ENCODE data around the gene TTC3. TPM values are rescaled to one million over a fixed set of nuclear protein-coding genes. Genes with fewer than 3 reads are reported as not detected.

TTC3 gene
- total RNA-seq, 1 donor from 2014 or later = 302 TPM

- no peak for DNase-seq (ENCODE audit: low read depth)
Observed at GRCh38 chr21:37224861-37225839, 152.1 kb downstream of the TTC3 start.

DNA sequence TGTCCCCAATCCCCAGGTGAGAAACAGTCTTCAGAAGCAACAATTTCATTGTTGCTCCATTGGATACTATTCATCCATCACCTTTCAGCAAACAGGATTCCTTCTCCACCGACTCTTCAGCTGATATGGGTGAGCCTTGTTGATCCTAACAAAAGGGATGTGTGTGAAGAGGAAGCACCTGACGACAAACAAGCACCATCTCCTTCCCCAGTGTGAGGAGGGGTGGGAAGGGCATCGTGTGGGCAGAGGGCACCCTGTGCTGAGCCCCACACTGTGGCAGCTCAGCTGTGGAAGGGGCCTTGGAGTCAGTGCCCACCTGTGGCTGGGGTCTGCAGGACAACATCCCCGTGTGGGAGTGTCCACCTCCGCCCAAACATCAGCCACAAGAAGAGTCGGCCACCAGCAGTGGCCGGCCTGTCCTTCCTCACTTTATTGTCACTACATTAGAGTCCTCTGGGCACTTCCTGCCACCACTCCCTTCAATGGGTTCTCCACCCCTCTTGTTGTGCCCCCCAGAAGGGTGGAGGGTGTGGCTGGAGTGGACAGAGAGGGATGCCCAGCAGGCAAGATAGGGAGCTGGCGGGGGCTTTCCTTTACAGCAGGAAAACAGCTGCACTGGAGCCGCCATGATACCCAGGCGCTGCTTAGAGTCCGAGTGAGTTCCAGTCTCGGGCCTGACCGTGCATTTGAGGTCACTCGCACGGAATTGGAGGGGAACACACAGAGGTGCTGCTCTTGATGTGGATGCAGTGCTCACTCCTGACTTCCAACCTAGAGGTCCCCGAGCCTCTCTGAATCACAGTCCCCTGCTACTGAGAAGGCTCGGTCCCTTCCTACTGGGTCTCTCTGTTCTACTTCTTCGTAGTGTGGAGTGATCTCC, 153.2 kb downstream of the TTC3 start:
- DNase-seq (ENCODE audit: low read depth) = no peak

DNA sequence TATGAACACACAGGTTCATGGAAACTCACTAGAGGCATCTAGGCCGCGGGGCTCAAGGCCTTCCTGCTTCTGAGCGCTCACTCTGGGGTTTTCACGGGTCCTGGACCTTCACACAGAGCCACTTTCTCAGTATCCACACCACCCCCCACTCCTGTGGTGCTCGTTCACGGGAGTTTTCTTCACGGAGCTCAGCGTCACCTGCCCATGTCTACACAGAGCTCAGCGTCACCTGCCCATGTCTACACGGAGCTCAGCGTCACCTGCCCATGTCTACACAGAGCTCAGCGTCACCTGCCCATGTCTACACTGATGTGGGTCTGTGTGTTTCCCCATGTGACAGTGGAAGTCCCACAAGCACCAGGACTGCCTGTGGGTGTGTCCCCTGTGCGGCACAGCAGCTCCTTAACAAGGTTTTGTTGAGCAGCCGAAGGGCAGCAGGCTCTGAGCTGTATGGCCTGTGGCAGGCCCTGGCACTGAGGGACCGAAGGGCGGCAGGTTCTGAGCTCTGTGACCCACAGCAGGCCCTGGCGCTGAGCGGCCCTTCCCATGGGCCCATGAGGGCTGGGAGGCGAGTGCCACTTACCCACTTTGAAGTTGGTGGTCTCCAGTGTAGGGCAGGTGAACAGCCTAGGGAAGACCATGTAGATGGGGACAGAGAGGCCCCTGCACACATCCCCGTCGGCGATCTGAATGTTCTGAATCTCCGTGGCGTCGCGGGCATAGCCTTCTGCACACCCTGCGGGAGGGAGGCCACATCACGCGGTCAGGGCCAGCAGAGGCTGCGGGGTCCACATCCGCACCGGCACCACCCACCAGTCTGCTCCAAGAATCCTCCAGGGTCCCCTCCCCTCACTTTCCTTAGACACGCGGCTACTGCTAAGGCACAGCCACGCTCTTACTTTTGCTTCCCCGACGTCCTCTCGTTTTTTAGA, 154.3 kb downstream of the TTC3 start:
- no peak for DNase-seq (ENCODE audit: low read depth)

GRCh38 chr21:37228003-37228400, 154.9 kb downstream of the TTC3 start:
- DNase-seq (ENCODE audit: low read depth) = no peak

DNA sequence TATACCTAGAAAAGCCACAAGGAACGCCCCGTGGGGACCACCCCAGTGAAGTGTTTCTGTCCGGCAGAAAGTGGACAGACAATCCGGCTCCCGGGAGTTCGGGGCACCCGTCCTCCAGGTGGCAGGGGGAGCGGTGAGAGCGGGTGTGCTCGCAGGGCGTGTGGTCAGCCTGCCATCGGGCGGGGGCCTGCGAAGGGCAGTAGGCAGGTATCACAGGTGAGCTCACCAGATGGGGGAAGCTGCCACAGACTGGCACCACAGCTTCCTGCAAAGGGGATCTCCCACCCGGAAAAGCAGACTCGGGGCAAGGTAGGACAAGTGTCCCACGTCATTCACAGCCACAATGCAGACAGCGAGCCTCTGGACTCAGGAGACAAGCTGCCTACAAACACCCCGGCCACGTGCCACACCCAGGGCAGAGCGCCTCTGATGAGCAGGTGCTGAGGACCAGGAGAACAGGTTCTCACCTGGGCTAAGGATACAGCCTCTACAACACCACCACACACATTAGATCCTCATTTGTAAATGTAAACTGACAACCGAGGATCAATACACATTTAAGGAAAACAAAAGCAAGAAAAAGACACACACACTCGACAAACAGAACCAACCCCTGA, 157.7 kb downstream of the TTC3 start:
- no peak for DNase-seq (ENCODE audit: low read depth)

DNA sequence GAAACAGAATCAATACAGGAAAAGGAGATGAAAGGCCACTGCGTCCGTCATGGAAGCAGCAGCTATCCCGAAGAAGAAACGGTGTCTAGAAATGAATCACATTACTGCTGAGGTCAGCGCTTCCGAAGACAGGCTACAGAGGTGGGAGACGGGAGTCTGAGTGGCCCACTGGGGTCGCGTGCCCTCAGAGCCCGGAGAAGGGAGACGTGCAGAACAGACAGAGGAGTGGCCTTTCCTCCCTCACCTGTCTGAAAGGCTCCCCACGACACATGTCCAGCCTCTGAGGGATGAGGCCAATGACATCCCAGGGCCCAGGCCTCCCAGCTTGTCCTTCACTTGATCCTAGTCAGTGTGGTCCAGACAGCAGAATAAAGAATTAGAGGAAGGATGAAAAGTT, 158.2 kb downstream of the TTC3 start:
- DNase-seq (ENCODE audit: low read depth) = no peak

- no peak for DNase-seq (ENCODE audit: low read depth)
Observed at GRCh38 chr21:37231671-37232070, 158.6 kb downstream of the TTC3 start.

DNA sequence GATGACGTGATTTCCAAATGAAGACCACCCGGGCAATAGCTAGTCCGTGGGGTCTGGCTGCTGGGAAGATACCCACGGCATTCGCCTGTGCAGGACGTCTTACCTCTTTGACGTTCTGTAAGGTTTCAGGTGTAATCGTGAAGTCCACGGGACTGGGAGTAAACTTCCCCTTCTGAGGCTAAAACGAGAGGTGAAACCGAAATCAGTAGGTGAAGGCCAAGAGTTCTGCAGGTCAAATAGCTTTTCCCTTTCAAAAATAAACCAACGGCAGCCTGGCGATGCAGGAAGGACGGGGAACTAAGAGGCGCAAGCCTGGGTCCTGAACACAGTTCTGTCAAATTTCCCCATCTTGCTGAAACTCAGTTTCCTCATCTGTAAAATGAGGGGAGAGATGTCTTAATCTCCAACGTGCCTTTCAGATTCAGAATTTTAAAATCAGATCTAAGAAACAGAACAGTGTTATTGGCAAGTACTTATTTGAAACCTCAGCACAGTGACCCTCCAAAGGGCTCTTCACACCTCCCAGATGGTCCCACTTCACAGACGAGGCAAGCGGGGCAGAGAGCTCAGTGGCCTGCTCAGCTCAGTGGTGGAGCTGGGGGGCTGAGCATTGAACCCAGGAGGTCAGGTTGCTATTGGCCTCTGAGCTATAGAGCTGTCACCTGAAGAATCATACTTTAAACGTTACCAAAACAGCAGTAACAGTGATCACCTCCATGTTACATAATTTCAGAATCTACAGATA, 159.4 kb downstream of the TTC3 start:
- no peak for DNase-seq (ENCODE audit: low read depth)

- DNase-seq (ENCODE audit: low read depth) = no peak
Observed at GRCh38 chr21:37233551-37234146, 160.6 kb downstream of the TTC3 start.

- no peak for DNase-seq (ENCODE audit: low read depth)
Observed at GRCh38 chr21:37237346-37237745, 164.3 kb downstream of the TTC3 start.

- DNase-seq (ENCODE audit: low read depth) = no peak
Observed at GRCh38 chr21:37237764-37238163, 164.7 kb downstream of the TTC3 start.

- DNase-seq (ENCODE audit: low read depth) = no peak
Observed at GRCh38 chr21:37240978-37241377, 167.9 kb downstream of the TTC3 start.

DNA sequence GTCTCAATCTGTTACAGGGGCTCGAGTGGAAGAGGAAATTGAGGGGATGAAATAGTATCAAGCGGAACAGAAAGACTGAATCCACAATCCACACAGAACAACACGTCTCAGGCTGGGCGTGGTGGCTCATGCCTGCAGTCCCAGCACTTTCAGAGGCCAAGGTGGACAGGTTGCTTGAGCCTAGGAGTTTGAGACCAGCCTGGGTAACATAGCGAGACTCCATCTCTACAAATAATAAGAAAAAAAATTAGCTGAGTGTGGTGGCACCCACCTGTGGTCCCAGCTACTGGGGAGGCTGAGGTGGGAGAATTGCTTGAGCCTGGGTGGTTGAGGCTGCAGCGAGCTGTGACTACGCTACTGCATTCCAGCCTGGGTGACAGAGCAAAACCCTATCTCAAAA, 168.4 kb downstream of the TTC3 start:
- no peak for DNase-seq (ENCODE audit: low read depth)

- no peak for DNase-seq (ENCODE audit: low read depth)
Observed at GRCh38 chr21:37243961-37244360, 170.9 kb downstream of the TTC3 start.

GRCh38 chr21:37244501-37245095, 171.5 kb downstream of the TTC3 start:
- no peak for DNase-seq (ENCODE audit: low read depth)

- no peak for DNase-seq (ENCODE audit: low read depth)
Observed at GRCh38 chr21:37245151-37245550, 172.1 kb downstream of the TTC3 start.

DNA sequence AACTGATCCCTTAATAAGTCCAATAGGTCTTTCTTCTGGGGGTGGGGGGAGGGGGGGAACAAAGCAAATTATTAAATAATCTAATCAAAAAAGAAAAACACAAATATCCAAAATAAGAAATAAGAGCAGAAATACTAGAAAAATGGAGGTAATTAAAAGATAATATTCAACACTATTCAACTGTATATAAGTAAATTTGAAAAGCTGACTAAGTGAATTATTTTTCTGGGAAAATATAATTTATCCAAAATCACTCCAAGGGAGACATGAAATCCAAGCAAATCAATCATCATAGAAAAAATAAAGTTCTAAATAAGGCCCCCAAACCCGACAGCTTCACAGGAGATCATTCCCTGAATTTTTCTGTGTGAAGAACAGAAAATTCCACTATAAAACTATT, 175.2 kb downstream of the TTC3 start:
- DNase-seq (ENCODE audit: low read depth) = no peak

DNA sequence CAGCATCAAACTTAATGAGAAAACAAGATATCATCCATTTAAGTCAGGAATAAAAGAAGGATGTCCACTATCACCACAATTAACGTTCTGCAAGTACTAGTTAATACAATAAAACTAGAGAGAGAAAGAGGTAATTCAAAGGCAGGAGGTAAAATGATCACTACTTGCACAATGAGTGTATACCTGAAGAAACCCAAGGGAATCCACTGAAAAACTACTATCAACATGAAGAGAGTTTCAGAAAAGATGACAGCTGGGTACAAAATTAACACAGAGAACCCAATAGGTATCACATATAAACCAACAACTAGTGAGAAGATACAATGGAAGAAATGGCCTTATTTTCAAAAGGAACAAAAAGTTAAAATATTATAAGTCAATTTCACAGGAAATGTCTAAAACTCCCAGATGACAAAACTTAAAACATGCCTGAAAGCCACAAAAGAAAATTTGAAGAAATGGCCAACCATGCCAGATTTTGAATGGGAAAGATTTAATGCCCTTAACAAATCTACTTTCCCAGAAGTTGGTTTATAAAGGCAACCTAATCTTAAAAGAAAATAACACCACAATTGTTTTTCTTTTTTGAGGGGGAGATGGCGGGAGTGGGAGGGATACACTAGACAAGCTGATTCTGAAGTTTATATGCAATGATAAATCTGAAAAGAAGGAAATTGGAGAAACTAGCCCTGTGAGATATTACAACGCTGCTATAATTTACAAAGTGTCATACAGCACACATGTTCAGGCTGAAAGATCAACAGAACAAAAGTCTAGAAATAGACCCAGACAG, 176.3 kb downstream of the TTC3 start:
- DNase-seq (ENCODE audit: low read depth) = no peak

- DNase-seq (ENCODE audit: low read depth) = no peak
Observed at GRCh38 chr21:37251294-37251634, 178.2 kb downstream of the TTC3 start.
